ENCODE results near the gene ALOX5AP. TPM values are rescaled to one million over a fixed set of nuclear protein-coding genes. Genes with fewer than 3 reads are reported as not detected.

The ALOX5AP gene
- total RNA-seq, 1 experiment from 2014 or later, result not detected

GRCh38 chr13:30744056-30744680 lies 8.8 kb downstream of the ALOX5AP start:
- BruUV-seq (replicated peaks), result no TSS peak
- TF ChIP-seq EZH2phosphoT487 (IDR thresholded peaks at IDR 0.05; ENCODE audit: borderline replicate concordance, low read length), result no peak
- TF ChIP-seq EZH2 (IDR thresholded peaks at IDR 0.05; ENCODE audit: low read length, unreplicated experiment), result no peak
- no peak for TF ChIP-seq CTCF (conservative IDR thresholded peaks at IDR 0.05; ENCODE audit: low read depth, low read length)
- intact Hi-C loops (cut with micrococcal nuclease), result loop anchor here (5.0 kb wide), 2 partner anchors 67 to 123 kb away; no protein-coding TSS in a partner anchor
- Histone ChIP-seq H3K27ac (ENCODE audit: low read length) (peak overlapping the region; percentile 60), H3K27me3 (ENCODE audit: low read length) (no peaks in the 10 kb centered on the region), H4K20me1 (ENCODE audit: low read length) (no peaks in the 10 kb centered on the region), H3F3A (ENCODE audit: low read length, unreplicated experiment) (peaks cover 4% of the 10 kb centered on the region), H3K4me2 (ENCODE audit: low read length) (peak overlapping the region; percentile 56), H2AFZ (ENCODE audit: low read length) (no peak overlapping the region), H3K36me3 (ENCODE audit: low read depth, low read length) (no peaks in the 10 kb centered on the region), H3K9ac (ENCODE audit: low read length) (no peak overlapping the region), H3K9me2 (replicated peaks; ENCODE audit: low read length) (no peaks in the 10 kb centered on the region), H3K4me3 (ENCODE audit: low read length) (no peak overlapping the region), H3K4me1 (ENCODE audit: insufficient read depth, low read length) (peaks cover 37% of the 10 kb centered on the region), H3K79me2 (ENCODE audit: low read length) (no peaks in the 10 kb centered on the region), H3K9me3 (ENCODE audit: low read length) (no peaks in the 10 kb centered on the region)
- ATAC-seq, result peak; percentile 13; the same call in 1 of the 2 replicates
- CTCF ChIA-PET, result no interaction called here
- POLR2A ChIA-PET (ENCODE audit: unreplicated experiment), result no interaction called here
- DNase-seq, result peak; percentile 43

- H3K4me2 ChIP-seq (ENCODE audit: low read length), result peak overlapping the region; percentile 56
- H2AFZ ChIP-seq (ENCODE audit: low read length), result no peak overlapping the region
- ATAC-seq, result no peak
- peaks cover 4% of the 10 kb centered on the region for H3F3A ChIP-seq (ENCODE audit: low read length, unreplicated experiment)
- H3K9ac ChIP-seq (ENCODE audit: low read length), result no peak overlapping the region
- H3K9me2 ChIP-seq (replicated peaks; ENCODE audit: low read length), result no peaks in the 10 kb centered on the region
- no peaks in the 10 kb centered on the region for H3K36me3 ChIP-seq (ENCODE audit: low read depth, low read length)
- H4K20me1 ChIP-seq (ENCODE audit: low read length), result no peaks in the 10 kb centered on the region
- H3K27me3 ChIP-seq (ENCODE audit: low read length), result no peaks in the 10 kb centered on the region
- ChIA-PET POLR2A (ENCODE audit: unreplicated experiment) (no interaction called here), CTCF (no interaction called here)
- no peak overlapping the region for H3K27ac ChIP-seq (ENCODE audit: low read length)
- TF ChIP-seq CTCF (conservative IDR thresholded peaks at IDR 0.05; ENCODE audit: low read depth, low read length) (no peak), EZH2phosphoT487 (IDR thresholded peaks at IDR 0.05; ENCODE audit: borderline replicate concordance, low read length) (no peak), EZH2 (IDR thresholded peaks at IDR 0.05; ENCODE audit: low read length, unreplicated experiment) (no peak)
- BruUV-seq (replicated peaks), result no TSS peak
- intact Hi-C loops (cut with micrococcal nuclease), result loop anchor here (5.0 kb wide), 2 partner anchors 67 to 123 kb away; no protein-coding TSS in a partner anchor
- H3K4me1 ChIP-seq (ENCODE audit: insufficient read depth, low read length), result peaks cover 33% of the 10 kb centered on the region
- no peaks in the 10 kb centered on the region for H3K79me2 ChIP-seq (ENCODE audit: low read length)
- no peaks in the 10 kb centered on the region for H3K9me3 ChIP-seq (ENCODE audit: low read length)
- no peak for DNase-seq
- H3K4me3 ChIP-seq (ENCODE audit: low read length), result no peak overlapping the region
Observed at GRCh38 chr13:30744681-30745077, 9.3 kb downstream of the ALOX5AP start.

GRCh38 chr13:30745906-30746686 lies 10.8 kb downstream of the ALOX5AP start:
- ATAC-seq (no peak), DNase-seq (no peak)
- intact Hi-C loops (cut with micrococcal nuclease), result no loop called here
- BruUV-seq (replicated peaks), result no TSS peak
- Histone ChIP-seq H3K4me2 (ENCODE audit: low read length) (no peak overlapping the region), H3K79me2 (ENCODE audit: low read length) (no peaks in the 10 kb centered on the region), H3K9me3 (ENCODE audit: low read length) (no peaks in the 10 kb centered on the region), H2AFZ (ENCODE audit: low read length) (no peak overlapping the region), H3K9me2 (replicated peaks; ENCODE audit: low read length) (no peaks in the 10 kb centered on the region), H4K20me1 (ENCODE audit: low read length) (no peaks in the 10 kb centered on the region), H3K9ac (ENCODE audit: low read length) (no peak overlapping the region), H3F3A (ENCODE audit: low read length, unreplicated experiment) (no peaks in the 10 kb centered on the region), H3K27ac (ENCODE audit: low read length) (no peak overlapping the region), H3K4me1 (ENCODE audit: insufficient read depth, low read length) (peaks cover 24% of the 10 kb centered on the region), H3K36me3 (ENCODE audit: low read depth, low read length) (no peaks in the 10 kb centered on the region), H3K4me3 (ENCODE audit: low read length) (no peak overlapping the region), H3K27me3 (ENCODE audit: low read length) (no peaks in the 10 kb centered on the region)
- ChIA-PET POLR2A (ENCODE audit: unreplicated experiment) (no interaction called here), CTCF (no interaction called here)
- TF ChIP-seq EZH2phosphoT487 (IDR thresholded peaks at IDR 0.05; ENCODE audit: borderline replicate concordance, low read length) (no peak), CTCF (conservative IDR thresholded peaks at IDR 0.05; ENCODE audit: low read depth, low read length) (no peak)

Data from PC-3 (cell line).